ENCODE measurements around the gene GSAP. TPM values are rescaled to one million over a fixed set of nuclear protein-coding genes. Genes with fewer than 3 reads are reported as not detected.
A peak's percentile ranks its signal among the peaks of the same experiment; 100 is the strongest.
"Not testable (repeated sequence)": the region's sequence is repeated elsewhere in the genome, so short reads cannot be mapped to it uniquely, and the experiment has no call there.

GSAP gene
- total RNA-seq, 2 donors from 2014 or later, result 4.9 to 5.0 TPM

DNA sequence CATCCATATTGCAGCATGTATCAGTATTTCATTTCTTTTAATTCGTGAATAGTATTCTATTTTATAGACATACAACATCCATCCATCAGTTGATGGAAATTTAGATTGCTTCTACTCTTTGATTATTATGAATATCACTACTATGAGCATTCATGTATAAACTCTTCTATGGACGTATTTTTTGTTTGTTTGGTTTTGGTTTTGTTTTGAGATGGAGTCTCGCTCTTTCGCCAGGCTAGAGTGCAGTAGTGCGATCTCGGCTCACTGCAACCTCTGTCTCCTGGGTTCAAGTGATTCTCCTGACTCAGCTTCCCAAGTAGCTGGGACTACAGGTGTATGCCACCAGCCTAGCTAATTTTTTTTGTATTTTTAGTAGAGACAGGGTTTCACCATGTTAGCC lies 35.8 kb upstream of the GSAP start:
- DNase-seq; H3K9me3 Mint-ChIP-seq; H3K4me1 Mint-ChIP-seq (ENCODE audit: low read depth); ATAC-seq (replicated peaks in 1 of 2); H3K36me3 Mint-ChIP-seq (ENCODE audit: insufficient read depth in 2 of 2); H3K4me3 Mint-ChIP-seq; H3K27me3 Mint-ChIP-seq (ENCODE audit: low read depth): not testable (repeated sequence)
- peak overlapping the region; percentile 4 for H3K27ac Mint-ChIP-seq

DNA sequence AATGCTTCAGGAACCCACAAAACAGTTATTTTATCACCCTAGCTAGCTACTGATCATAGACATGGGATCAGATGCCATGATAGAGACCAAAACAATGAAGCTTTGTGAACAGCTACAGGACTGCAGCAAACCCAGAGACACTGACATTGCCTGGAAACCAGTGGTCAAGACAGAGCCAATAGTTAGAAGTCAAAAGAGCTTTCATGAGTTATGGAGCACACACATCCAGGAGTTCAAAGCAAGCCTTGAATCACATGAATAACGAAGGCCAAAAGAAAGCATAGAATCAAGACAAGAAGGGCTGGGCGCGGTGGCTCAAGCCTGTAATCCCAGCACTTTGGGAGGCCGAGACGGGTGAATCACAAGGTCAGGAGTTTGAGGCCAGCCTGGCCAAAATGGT lies 34.5 kb upstream of the GSAP start:
- Mint-ChIP-seq H3K4me1 (ENCODE audit: low read depth) (peaks cover 6% of the 10 kb centered on the region), H3K27me3 (ENCODE audit: low read depth) (no peaks in the 10 kb centered on the region), H3K27ac (no peak overlapping the region), H3K9me3 (peaks cover 0 to 2% of the 10 kb centered on the region in 2 donors), H3K36me3 (ENCODE audit: insufficient read depth in 2 of 2) (no peaks in the 10 kb centered on the region), H3K4me3 (no peak overlapping the region)
- no peak for DNase-seq
- ATAC-seq (replicated peaks in 1 of 2), result no peak

DNA sequence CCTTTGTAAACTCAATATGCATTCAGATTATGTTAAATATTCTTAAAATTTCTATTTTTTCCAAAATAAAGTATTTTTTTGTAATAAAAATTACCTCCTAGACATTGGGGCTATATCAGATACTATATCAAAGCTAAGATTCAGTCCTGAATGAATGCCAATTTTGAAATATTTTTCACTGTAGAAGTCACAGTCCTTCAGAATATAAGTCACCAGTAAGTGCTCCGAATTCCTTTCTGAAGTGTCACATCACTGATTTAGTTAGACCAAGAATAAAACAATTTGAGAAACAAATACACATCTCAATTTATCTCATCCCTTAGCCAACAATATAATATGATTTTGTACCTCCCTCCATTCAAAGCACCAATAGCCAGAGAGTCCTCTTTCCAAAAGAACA lies 33.9 kb upstream of the GSAP start:
- ATAC-seq (replicated peaks in 1 of 2) (no peak), DNase-seq (no peak)
- Mint-ChIP-seq H3K4me3 (no peak overlapping the region), H3K36me3 (ENCODE audit: insufficient read depth in 2 of 2) (no peaks in the 10 kb centered on the region), H3K4me1 (ENCODE audit: low read depth) (peaks cover 6% of the 10 kb centered on the region), H3K9me3 (peaks cover 0 to 2% of the 10 kb centered on the region in 2 donors), H3K27ac (no peak overlapping the region), H3K27me3 (ENCODE audit: low read depth) (no peaks in the 10 kb centered on the region)

DNA sequence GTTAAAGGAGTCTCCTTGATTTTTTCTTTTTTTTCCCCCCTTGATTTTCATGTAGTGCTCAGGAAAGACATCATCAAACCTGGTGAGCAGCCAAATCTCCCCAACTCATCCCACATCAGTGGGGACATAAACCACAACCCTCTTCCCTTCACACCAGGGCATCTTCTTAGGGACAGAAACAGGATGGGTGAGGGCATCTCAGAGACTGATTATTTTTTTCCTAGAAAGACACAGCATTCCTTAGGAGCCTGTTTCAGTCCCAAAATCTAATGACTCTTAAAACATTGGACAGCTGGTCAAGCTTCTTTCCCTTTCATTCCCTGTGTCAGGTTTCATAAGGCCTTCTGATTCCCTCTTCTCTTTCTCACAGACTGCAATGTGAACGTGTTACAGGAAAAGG lies 31.5 kb upstream of the GSAP start:
- ATAC-seq (replicated peaks in 1 of 2) (no peak), DNase-seq (no peak)
- no peaks in the 10 kb centered on the region for H3K36me3 Mint-ChIP-seq (ENCODE audit: insufficient read depth in 2 of 2)
- peaks cover 0 to 2% of the 10 kb centered on the region in 2 donors for H3K9me3 Mint-ChIP-seq
- no peak overlapping the region for H3K4me3 Mint-ChIP-seq
- H3K27ac Mint-ChIP-seq, result no peak overlapping the region
- H3K27me3 Mint-ChIP-seq (ENCODE audit: low read depth), result no peaks in the 10 kb centered on the region
- peaks cover 6% of the 10 kb centered on the region for H3K4me1 Mint-ChIP-seq (ENCODE audit: low read depth)

DNA sequence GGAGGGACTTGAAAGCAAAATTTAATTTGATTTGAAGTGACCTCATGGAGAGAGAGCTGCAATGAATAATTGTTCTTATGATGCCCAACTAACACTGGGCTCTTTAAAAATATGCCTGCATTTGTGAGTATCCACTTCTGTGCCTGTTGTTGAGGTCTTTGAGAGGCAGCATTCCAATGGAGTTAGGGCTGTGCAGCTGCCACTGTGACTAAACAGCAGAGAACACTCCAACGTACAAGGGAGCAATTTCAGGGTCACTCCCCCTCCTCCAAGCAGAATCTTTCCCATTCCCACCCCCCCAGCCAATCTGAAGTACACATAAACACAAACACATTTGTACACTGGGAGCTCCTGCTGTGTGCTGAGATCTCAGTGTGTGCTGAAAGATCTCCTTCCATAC lies 28.0 kb upstream of the GSAP start:
- no peak for ATAC-seq (replicated peaks in 1 of 2)
- peaks cover 6% of the 10 kb centered on the region for H3K4me1 Mint-ChIP-seq (ENCODE audit: low read depth)
- no peak overlapping the region for H3K4me3 Mint-ChIP-seq
- H3K27me3 Mint-ChIP-seq (ENCODE audit: low read depth), result no peaks in the 10 kb centered on the region
- DNase-seq, result no peak
- H3K27ac Mint-ChIP-seq, result no peak overlapping the region
- H3K9me3 Mint-ChIP-seq, result peaks cover 0 to 1% of the 10 kb centered on the region in 2 donors
- H3K36me3 Mint-ChIP-seq (ENCODE audit: insufficient read depth in 2 of 2), result no peaks in the 10 kb centered on the region

DNA sequence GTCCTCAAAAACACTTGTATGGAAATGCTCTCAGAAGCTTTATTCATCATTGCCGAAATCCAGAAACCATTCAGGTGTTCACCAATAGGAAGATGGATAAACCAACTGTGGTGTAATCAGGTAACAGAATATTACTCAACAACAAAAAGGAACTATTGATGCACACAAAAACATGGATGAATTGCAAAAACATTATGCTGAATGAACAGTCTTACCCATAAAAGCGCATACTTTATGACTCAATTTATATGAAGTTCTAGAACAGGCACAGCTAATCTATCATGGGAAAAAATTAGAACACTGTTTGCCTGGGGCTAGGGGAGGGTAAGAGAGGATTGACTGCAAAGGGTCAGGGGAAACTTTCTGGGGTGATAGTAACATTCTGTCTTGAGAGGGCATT lies 26.9 kb upstream of the GSAP start:
- Mint-ChIP-seq H3K4me3 (no peak overlapping the region), H3K27ac (no peak overlapping the region), H3K4me1 (ENCODE audit: low read depth) (peaks cover 6% of the 10 kb centered on the region), H3K36me3 (ENCODE audit: insufficient read depth in 2 of 2) (no peaks in the 10 kb centered on the region), H3K27me3 (ENCODE audit: low read depth) (no peaks in the 10 kb centered on the region), H3K9me3 (no peaks in the 10 kb centered on the region)
- DNase-seq, result no peak
- no peak for ATAC-seq (replicated peaks in 1 of 2)

DNA sequence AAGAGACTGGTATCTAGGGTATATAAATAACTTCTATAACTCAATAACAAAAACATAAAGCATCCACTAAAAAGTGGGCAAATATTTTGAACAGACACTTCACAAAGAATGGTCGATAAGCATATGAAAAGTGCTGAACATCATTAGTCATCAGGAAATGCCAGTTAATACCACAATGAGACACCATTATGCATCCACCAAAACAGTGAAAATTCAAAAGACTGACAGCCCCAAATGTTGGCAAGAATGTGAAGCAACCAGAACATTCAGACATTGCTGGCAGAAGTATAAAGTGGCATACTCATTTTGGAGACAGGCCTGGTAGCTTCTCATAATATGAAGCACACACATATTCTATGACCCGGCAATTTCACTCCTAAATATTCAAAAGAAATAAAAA lies 26.5 kb upstream of the GSAP start:
- no peaks in the 10 kb centered on the region for H3K9me3 Mint-ChIP-seq
- DNase-seq (no peak), ATAC-seq (replicated peaks in 1 of 2) (no peak)
- no peak overlapping the region for H3K4me3 Mint-ChIP-seq
- peaks cover 3% of the 10 kb centered on the region for H3K4me1 Mint-ChIP-seq (ENCODE audit: low read depth)
- H3K27ac Mint-ChIP-seq, result no peak overlapping the region
- no peaks in the 10 kb centered on the region for H3K27me3 Mint-ChIP-seq (ENCODE audit: low read depth)
- no peaks in the 10 kb centered on the region for H3K36me3 Mint-ChIP-seq (ENCODE audit: insufficient read depth in 2 of 2)

DNA sequence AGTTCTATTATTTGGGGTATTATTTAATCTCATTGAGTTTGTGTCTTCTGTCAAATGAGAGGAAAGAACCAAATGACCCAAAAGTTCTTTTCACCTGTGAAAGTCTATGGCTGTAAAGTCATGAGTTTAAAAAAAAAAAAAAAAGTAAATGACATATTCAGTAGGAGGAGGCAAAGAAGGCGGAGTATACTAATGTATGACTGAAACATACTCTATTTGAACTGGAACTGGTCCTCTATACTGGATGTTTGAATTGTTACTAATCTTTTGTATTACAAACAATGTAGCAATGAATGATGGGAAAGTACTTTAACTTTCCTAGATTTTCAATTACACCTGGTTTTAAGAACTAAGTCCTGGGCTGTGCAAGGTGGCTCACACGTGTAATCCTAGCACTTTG lies 24.9 kb upstream of the GSAP start:
- ATAC-seq (replicated peaks in 1 of 2), result no peak
- DNase-seq, result no peak
- H3K36me3 Mint-ChIP-seq (ENCODE audit: insufficient read depth in 2 of 2), result no peaks in the 10 kb centered on the region
- no peaks in the 10 kb centered on the region for H3K9me3 Mint-ChIP-seq
- no peaks in the 10 kb centered on the region for H3K27me3 Mint-ChIP-seq (ENCODE audit: low read depth)
- H3K4me3 Mint-ChIP-seq, result no peak overlapping the region
- no peak overlapping the region for H3K27ac Mint-ChIP-seq
- no peaks in the 10 kb centered on the region for H3K4me1 Mint-ChIP-seq (ENCODE audit: low read depth)

DNA sequence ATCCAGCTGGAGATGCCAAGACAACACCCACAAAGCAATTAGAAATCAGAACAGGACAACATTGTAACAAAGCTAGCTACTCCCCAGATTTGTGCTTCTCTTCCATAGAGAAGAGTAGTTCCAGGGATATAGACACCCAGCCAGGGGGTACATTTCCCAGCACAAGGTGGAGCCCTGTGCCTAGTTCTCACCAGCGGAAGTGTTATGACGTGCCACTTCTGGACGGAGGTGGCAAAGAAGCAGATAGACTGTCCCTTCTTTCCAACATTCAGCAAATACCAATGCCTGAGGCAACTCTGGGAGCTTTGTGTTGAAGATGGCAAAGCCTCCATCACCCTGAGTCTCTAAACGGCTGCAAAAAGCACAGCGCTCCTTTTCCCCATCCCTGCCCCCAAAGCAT lies 23.4 kb upstream of the GSAP start:
- Mint-ChIP-seq H3K36me3 (ENCODE audit: insufficient read depth in 2 of 2) (no peaks in the 10 kb centered on the region), H3K4me3 (no peak overlapping the region), H3K27me3 (ENCODE audit: low read depth) (peaks cover 2% of the 10 kb centered on the region), H3K27ac (no peak overlapping the region), H3K9me3 (no peaks in the 10 kb centered on the region), H3K4me1 (ENCODE audit: low read depth) (no peaks in the 10 kb centered on the region)
- DNase-seq (no peak), ATAC-seq (replicated peaks in 1 of 2) (no peak)

DNA sequence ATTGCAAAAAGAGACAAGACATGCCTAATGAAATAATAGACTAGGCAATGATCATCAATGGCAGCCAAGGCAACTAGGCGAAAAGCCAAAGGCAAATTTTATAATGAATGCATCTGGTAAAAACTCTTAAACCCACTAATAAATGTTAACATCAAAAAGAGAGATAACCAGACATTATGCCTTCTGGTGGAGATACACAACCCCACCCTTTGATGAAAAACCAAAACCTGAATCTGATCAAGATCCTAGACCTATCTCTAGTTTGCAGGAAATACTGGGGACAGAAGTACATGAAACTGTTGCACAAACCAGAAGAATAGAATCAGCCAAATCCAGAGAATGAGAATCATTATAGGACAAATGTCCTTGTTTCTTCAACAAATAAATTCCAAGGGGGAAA lies 22.0 kb upstream of the GSAP start:
- H3K27ac Mint-ChIP-seq, result no peak overlapping the region
- no peak overlapping the region for H3K4me3 Mint-ChIP-seq
- H3K27me3 Mint-ChIP-seq (ENCODE audit: low read depth), result peaks cover 17% of the 10 kb centered on the region
- DNase-seq (no peak), ATAC-seq (replicated peaks in 1 of 2) (no peak)
- no peaks in the 10 kb centered on the region for H3K9me3 Mint-ChIP-seq
- no peaks in the 10 kb centered on the region for H3K4me1 Mint-ChIP-seq (ENCODE audit: low read depth)
- H3K36me3 Mint-ChIP-seq (ENCODE audit: insufficient read depth in 2 of 2), result no peaks in the 10 kb centered on the region

DNA sequence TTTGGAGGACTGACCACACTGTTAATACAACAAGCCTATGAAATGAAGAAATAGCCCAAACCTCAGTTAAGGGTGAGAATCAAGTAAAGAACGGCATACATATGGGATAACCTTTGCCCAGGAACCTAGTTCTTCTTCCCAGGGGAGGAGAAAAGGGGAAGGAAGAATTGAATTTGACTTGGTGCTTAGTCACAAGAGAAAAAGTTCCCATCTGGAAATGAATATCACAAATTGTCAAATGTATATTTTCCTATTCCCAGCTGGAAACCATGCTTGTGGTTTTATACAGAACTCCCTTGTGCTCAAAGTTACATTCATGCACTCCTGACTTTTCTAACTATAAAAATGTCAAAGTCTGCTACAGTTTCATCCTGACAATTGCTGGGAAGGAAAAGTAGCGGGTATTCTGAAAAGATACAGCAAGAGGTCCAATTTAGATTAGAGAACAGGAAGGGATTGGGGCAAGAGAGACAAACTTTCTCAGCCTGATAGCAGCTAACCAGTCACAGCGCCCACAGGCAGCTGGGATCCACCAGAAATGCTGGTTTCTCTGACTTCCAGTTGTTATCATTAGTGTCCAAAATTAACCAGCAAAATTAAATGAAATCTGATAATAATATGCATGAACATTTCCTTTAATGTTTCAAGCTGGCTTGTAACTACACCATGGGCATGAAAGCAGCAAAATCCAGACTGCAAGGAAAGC lies 18.6 kb upstream of the GSAP start:
- no peak for DNase-seq
- Mint-ChIP-seq H3K27ac (no peak overlapping the region), H3K36me3 (ENCODE audit: insufficient read depth in 2 of 2) (no peaks in the 10 kb centered on the region), H3K4me1 (ENCODE audit: low read depth) (peaks cover 1% of the 10 kb centered on the region), H3K4me3 (no peak overlapping the region), H3K9me3 (no peaks in the 10 kb centered on the region), H3K27me3 (ENCODE audit: low read depth) (peaks cover 20% of the 10 kb centered on the region)
- ATAC-seq (replicated peaks in 1 of 2), result no peak

DNA sequence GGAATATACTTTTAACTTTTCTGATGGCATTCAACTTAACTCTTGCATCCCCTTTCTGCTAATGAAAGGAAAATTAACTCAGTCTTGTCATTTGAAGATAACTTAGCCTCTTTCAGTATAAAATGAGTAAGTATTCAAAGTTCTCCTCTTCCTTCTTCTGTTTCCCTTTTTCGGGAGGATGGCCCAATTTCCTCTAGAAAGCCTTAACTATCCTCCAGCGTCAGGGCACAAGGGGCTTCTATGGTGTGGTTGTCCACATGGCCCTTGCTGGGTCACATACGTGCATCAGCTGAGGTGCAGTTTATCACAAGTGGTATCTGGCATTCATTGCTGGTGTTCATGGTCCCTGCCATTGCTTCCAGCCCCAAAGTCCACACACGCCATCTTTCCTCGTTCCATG lies 17.8 kb upstream of the GSAP start:
- Mint-ChIP-seq H3K4me1 (ENCODE audit: low read depth) (peaks cover 9% of the 10 kb centered on the region), H3K9me3 (no peaks in the 10 kb centered on the region), H3K27ac (no peak overlapping the region), H3K4me3 (no peak overlapping the region), H3K27me3 (ENCODE audit: low read depth) (peaks cover 20% of the 10 kb centered on the region), H3K36me3 (ENCODE audit: insufficient read depth in 2 of 2) (no peaks in the 10 kb centered on the region)
- ATAC-seq (replicated peaks in 1 of 2) (no peak), DNase-seq (no peak)

DNA sequence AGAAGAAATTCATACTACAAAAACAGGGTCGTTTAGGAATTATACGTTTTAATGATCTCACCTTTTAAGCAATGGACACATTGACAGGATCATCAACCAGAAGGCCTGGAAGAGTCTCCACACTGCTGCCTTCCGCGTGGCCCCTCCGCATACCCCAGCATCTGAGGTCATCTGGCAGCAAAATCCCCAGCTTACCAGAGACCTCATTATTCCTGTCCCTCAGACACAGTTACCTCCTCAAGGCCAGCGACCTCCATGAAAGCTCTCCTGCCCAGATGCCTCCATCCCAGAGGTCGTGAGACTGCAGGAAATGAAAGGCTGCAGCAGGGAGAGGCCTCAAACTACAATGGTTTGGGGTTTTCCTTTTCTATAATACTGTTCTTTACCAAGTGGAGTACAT lies 14.8 kb upstream of the GSAP start:
- no peak overlapping the region for H3K4me3 Mint-ChIP-seq
- peaks cover 27% of the 10 kb centered on the region for H3K4me1 Mint-ChIP-seq (ENCODE audit: low read depth)
- H3K36me3 Mint-ChIP-seq (ENCODE audit: insufficient read depth in 2 of 2), result no peaks in the 10 kb centered on the region
- peaks cover 20% of the 10 kb centered on the region for H3K27me3 Mint-ChIP-seq (ENCODE audit: low read depth)
- no peak for DNase-seq
- ATAC-seq (replicated peaks in 1 of 2), result no peak
- no peak overlapping the region for H3K27ac Mint-ChIP-seq
- H3K9me3 Mint-ChIP-seq, result no peaks in the 10 kb centered on the region

DNA sequence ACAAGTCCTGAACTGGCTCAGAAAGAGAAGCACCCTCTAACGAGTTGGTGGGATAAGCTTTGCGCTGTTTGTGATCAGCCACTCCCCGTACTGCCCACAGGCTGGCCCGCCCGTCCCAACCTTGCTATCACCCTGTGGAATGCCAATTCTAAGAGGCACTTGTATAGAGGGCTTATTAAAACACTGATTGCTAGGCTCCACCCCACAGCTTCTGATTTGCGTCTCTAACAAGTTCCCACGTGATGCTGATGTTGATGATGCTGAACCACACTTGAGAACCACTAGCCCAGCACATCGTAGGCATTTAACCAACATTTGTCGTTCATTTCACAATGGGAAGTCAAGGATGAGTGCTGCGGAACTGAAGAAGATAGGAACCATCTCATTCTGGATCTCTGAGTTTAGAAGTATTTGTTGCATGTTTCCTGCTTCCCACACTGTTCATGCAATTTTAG lies 12.7 kb upstream of the GSAP start:
- Mint-ChIP-seq H3K36me3 (ENCODE audit: insufficient read depth in 2 of 2) (no peaks in the 10 kb centered on the region), H3K27ac (no peak overlapping the region), H3K4me1 (ENCODE audit: low read depth) (peaks cover 27% of the 10 kb centered on the region), H3K9me3 (no peaks in the 10 kb centered on the region), H3K27me3 (ENCODE audit: low read depth) (peaks cover 10% of the 10 kb centered on the region), H3K4me3 (no peak overlapping the region)
- DNase-seq (no peak), ATAC-seq (replicated peaks in 1 of 2) (no peak)
